GM12878 (cell line): ENCODE measurements around the gene GPR107. TPM values are rescaled to one million over a fixed set of nuclear protein-coding genes. Genes with fewer than 3 reads are reported as not detected.

Experiments used
- ATAC-seq: fragments of 200-7000 bp; cut with Tn5 transposase; 3 replicates; pipeline ENCODE4 v1.9.1; 2020; ENCODE audit warnings: mild to moderate bottlenecking, moderate library complexity
- BruUV-seq: library from RNA; stranded (reverse); fragments of 400-500 nt; replicated peaks from 2 replicates; lab custom pipeline; 2021; lab: Mats Ljungman, UMichigan
- CTCF ChIA-PET: fragments of 300-600 bp; sonication (Branson Sonifier 250); formaldehyde crosslinking; extraction: SDS; loops from one replicate; lab custom pipeline; 2021; ENCODE audit warnings: inconsistent platforms; lab: Yijun Ruan, JAX
- POLR2A ChIA-PET: fragments of 350-600 bp; formaldehyde crosslinking; extraction: SDS; loops from one replicate; lab custom pipeline; 2021; ENCODE audit warnings: inconsistent platforms; lab: Charles Lee
- RAD21 ChIA-PET: fragments of 300-600 bp; sonication (Branson Sonifier 250); formaldehyde crosslinking; loops from one replicate; lab custom pipeline; 2023; ENCODE audit warnings: antibody characterized with exemption; ENCODE audit not compliant: unreplicated experiment; lab: Charles Lee
- SMC1A ChIA-PET: fragments of 300-600 bp; sonication (Branson Sonifier 250); formaldehyde crosslinking; loops from one replicate; lab custom pipeline; 2023; ENCODE audit not compliant: unreplicated experiment, uncharacterized antibody; lab: Charles Lee
- DNase-seq: peaks from one replicate; pipeline ENCODE4 v3.0.0-alpha.2; 2011; ENCODE audit warnings: low read depth, low spot score
- FAIRE-seq: peaks from 3 replicates; lab custom pipeline; 2011; peaks lifted over from hg19 to GRCh38; lab: Jason Lieb, UNC
- H2AFZ ChIP-seq: 2 replicates; pipeline ENCODE4 v1.6.0; 2011; ENCODE audit warnings: low read depth, low read length, control low read depth; ENCODE audit not compliant: control insufficient read depth
- H3K27ac ChIP-seq: 2 replicates; pipeline ENCODE4 v1.5.1; 2011; ENCODE audit warnings: control low read depth; ENCODE audit not compliant: control insufficient read depth, insufficient read depth
- H3K27me3 ChIP-seq, 2 experiments: replicated peaks in 1 of 2; 2 replicates each; pipeline versions ENCODE4 v1.6.0 to v1.6.1; 2011; ENCODE audit warnings: low read length in 1 of 2; ENCODE audit not compliant: control insufficient read depth in 2 of 2, insufficient read depth in 2 of 2
- H3K36me3 ChIP-seq, 2 experiments: 2 replicates each; pipeline ENCODE4 v1.5.1; 2011; ENCODE audit warnings: low read length in 1 of 2; ENCODE audit not compliant: control insufficient read depth in 2 of 2, insufficient read depth in 2 of 2
- H3K4me1 ChIP-seq: 2 replicates; pipeline ENCODE4 v1.6.1; 2011; ENCODE audit warnings: mild to moderate bottlenecking, low read length, moderate library complexity, mixed read lengths; ENCODE audit not compliant: control insufficient read depth, insufficient read depth
- H3K4me2 ChIP-seq: 2 replicates; pipeline ENCODE4 v1.6.0; 2011; ENCODE audit warnings: control low read depth; ENCODE audit not compliant: control insufficient read depth, insufficient read depth
- H3K4me3 ChIP-seq: fragments of 200-600 bp; sonication (generic); 2 replicates; pipeline ENCODE4 v1.5.1; 2016
- H3K79me2 ChIP-seq: 2 replicates; pipeline ENCODE4 v1.6.0; 2011; ENCODE audit warnings: low read length; ENCODE audit not compliant: control insufficient read depth, insufficient read depth
- H3K9ac ChIP-seq: 2 replicates; pipeline ENCODE4 v1.8.0; 2011; ENCODE audit warnings: low read length, control low read depth, mixed read lengths; ENCODE audit not compliant: control insufficient read depth, insufficient read depth
- H3K9me3 ChIP-seq: replicated peaks from 3 replicates; pipeline ENCODE4 v1.5.1; 2011; ENCODE audit warnings: mild to moderate bottlenecking, low read length; ENCODE audit not compliant: control insufficient read depth, insufficient read depth
- H4K20me1 ChIP-seq: 2 replicates; pipeline ENCODE4 v1.6.0; 2011; ENCODE audit not compliant: control insufficient read depth, insufficient read depth
- BHLHE40 ChIP-seq, 2 experiments: fragments of 450-650 bp in 1 of 2; IDR thresholded peaks; 2 replicates each; pipeline ENCODE4 v1.6.1; 2011 to 2017; ENCODE audit warnings: low read depth in 2 of 2, borderline replicate concordance in 1 of 2, improper control_type of control experiment in 1 of 2, low read length in 1 of 2, mild to moderate bottlenecking in 1 of 2
- IKZF2 ChIP-seq, 2 experiments: fragments of 450-650 bp; IDR thresholded peaks; 2 replicates each; pipeline ENCODE4 v1.6.1; 2017; ENCODE audit warnings: mild to moderate bottlenecking in 2 of 2, moderate library complexity in 2 of 2
- SIX5 ChIP-seq: IDR thresholded peaks from 2 replicates; pipeline ENCODE4 v1.6.1; 2011; ENCODE audit warnings: mild to moderate bottlenecking, low read depth, low read length, moderate library complexity; ENCODE audit not compliant: severe bottlenecking
- SRF ChIP-seq, 2 experiments: IDR thresholded peaks; 2 replicates each; pipeline ENCODE4 v1.6.1; 2011; ENCODE audit warnings: low read depth in 2 of 2, low read length in 2 of 2, mild to moderate bottlenecking in 1 of 2, moderate library complexity in 1 of 2
- TARDBP ChIP-seq: IDR thresholded peaks from 2 replicates; pipeline ENCODE4 v1.6.1; 2016; ENCODE audit warnings: borderline replicate concordance
- YY1 ChIP-seq: IDR thresholded peaks from 2 replicates; pipeline ENCODE4 v1.6.1; 2011; ENCODE audit warnings: low read depth, mild to moderate bottlenecking, low read length
- ZNF384 ChIP-seq: IDR thresholded peaks from 2 replicates; pipeline ENCODE4 v1.6.1; 2012; ENCODE audit warnings: low read depth, mild to moderate bottlenecking, low read length, improper control_type of control experiment, borderline replicate concordance
- WGBS: methylation state at CpG from one replicate; pipeline ENCODE4 v1.1.6; 2016; ENCODE audit warnings: low lambda C conversion rate; ENCODE audit not compliant: insufficient replicate concordance, insufficient coverage; ENCODE audit errors: missing lambda C conversion rate; 5-methylcytosine and 5-hydroxymethylcytosine counted together
- in situ Hi-C: fragments of 300-500 bp; cut with MboI; formaldehyde crosslinking; loops from 9 replicates; pipeline ENCODE4 v1.14.3; 2018; ENCODE audit warnings: mixed read lengths
- intact Hi-C: fragments of 100-400 bp; cut with micrococcal nuclease; formaldehyde crosslinking; loops from one replicate; pipeline ENCODE4 v1.14.2; 2022; ENCODE audit not compliant: unreplicated experiment
- polyA plus RNA-seq, 11 experiments: library from polyadenylated mRNA; depleted of rRNA in 4 of 11; unstranded in 6 of 11; stranded (reverse) in 5 of 11; fragments of >200 nt; fragmentation: Nextera tagmentation in 4 of 11; fragmentation: Illumina TruSeq in 1 of 11; extraction: Ambion mirVana in 4 of 11; extraction: Trizol in 1 of 11; gene quantifications; 1 replicate in 1 of 11; 2 replicates in 10 of 11; pipeline versions ENCODE4 v1.2.1 to v1.2.3, GENCODE V29; 2011 to 2016; ENCODE audit warnings: inconsistent platforms in 2 of 11, missing spikeins in 2 of 11, low read depth in 1 of 11
- total RNA-seq, 4 experiments: library from RNA; depleted of rRNA in 3 of 4; stranded (reverse); fragments of >200 nt in 3 of 4; fragmentation: Illumina TruSeq in 1 of 4; extraction: Trizol in 1 of 4; gene quantifications; 2 replicates each; pipeline versions ENCODE4 v1.2.1 to v1.2.3, GENCODE V29; 2013 to 2021
- TF ChIP-seq, protein P1 (sequence below): IDR thresholded peaks from 2 replicates; pipeline ENCODE4 v1.6.1; 2012; ENCODE audit warnings: improper control_type of control experiment, low read depth, low read length; ENCODE audit not compliant: insufficient replicate concordance
- TF ChIP-seq, protein P2 (sequence below): fragments of 450-650 bp; IDR thresholded peaks from 2 replicates; pipeline ENCODE4 v1.6.1; 2016; ENCODE audit warnings: mild to moderate bottlenecking
- TF ChIP-seq, protein P3 (sequence below): IDR thresholded peaks from 2 replicates; pipeline ENCODE4 v1.6.1; 2012; ENCODE audit warnings: mild to moderate bottlenecking, low read depth, low read length

GPR107 gene
- total and polyA plus RNA-seq, 10 of the 15 experiments (the other 5 are each of a cell fraction or from before 2014, with no cell fraction given), result 2.7 to 21.4 (median 10.6) TPM

DNA sequence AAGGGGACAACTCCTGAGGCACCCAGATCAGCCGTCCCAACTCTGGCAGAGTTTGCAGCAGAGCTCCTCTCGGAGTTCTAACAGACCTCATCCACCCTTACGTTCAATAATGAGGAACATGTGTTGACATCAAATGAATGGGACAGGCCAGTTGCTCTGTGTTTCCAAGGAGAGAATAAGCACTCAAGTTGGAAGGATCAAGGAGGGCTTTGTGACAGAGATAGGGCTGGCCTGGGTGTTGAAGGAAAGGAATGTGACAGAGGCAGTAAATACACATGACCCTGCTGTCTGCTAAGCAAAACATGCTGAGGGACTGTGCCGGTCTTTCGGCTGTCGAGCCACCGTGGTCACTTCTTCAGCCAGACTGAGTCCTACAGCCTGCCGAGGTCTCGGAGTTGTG lies 48.2 kb downstream of the GPR107 start:
- TF ChIP-seq IKZF2 (IDR thresholded peaks at IDR 0.05), result no peak
- TF ChIP-seq, protein P1, sequence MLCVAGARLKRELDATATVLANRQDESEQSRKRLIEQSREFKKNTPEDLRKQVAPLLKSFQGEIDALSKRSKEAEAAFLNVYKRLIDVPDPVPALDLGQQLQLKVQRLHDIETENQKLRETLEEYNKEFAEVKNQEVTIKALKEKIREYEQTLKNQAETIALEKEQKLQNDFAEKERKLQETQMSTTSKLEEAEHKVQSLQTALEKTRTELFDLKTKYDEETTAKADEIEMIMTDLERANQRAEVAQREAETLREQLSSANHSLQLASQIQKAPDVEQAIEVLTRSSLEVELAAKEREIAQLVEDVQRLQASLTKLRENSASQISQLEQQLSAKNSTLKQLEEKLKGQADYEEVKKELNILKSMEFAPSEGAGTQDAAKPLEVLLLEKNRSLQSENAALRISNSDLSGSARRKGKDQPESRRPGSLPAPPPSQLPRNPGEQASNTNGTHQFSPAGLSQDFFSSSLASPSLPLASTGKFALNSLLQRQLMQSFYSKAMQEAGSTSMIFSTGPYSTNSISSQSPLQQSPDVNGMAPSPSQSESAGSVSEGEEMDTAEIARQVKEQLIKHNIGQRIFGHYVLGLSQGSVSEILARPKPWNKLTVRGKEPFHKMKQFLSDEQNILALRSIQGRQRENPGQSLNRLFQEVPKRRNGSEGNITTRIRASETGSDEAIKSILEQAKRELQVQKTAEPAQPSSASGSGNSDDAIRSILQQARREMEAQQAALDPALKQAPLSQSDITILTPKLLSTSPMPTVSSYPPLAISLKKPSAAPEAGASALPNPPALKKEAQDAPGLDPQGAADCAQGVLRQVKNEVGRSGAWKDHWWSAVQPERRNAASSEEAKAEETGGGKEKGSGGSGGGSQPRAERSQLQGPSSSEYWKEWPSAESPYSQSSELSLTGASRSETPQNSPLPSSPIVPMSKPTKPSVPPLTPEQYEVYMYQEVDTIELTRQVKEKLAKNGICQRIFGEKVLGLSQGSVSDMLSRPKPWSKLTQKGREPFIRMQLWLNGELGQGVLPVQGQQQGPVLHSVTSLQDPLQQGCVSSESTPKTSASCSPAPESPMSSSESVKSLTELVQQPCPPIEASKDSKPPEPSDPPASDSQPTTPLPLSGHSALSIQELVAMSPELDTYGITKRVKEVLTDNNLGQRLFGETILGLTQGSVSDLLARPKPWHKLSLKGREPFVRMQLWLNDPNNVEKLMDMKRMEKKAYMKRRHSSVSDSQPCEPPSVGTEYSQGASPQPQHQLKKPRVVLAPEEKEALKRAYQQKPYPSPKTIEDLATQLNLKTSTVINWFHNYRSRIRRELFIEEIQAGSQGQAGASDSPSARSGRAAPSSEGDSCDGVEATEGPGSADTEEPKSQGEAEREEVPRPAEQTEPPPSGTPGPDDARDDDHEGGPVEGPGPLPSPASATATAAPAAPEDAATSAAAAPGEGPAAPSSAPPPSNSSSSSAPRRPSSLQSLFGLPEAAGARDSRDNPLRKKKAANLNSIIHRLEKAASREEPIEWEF, result no peak
- TF ChIP-seq SRF (IDR thresholded peaks at IDR 0.05; ENCODE audit: low read depth in 2 of 2, low read length in 2 of 2), result no peak
- TF ChIP-seq BHLHE40 (IDR thresholded peaks at IDR 0.05; ENCODE audit: borderline replicate concordance in 1 of 2, low read depth in 2 of 2, low read length in 1 of 2), result no peak
- TF ChIP-seq, protein P2, sequence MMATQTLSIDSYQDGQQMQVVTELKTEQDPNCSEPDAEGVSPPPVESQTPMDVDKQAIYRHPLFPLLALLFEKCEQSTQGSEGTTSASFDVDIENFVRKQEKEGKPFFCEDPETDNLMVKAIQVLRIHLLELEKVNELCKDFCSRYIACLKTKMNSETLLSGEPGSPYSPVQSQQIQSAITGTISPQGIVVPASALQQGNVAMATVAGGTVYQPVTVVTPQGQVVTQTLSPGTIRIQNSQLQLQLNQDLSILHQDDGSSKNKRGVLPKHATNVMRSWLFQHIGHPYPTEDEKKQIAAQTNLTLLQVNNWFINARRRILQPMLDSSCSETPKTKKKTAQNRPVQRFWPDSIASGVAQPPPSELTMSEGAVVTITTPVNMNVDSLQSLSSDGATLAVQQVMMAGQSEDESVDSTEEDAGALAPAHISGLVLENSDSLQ, result no peak
- TF ChIP-seq SIX5, result no peak
- TF ChIP-seq YY1, result no peak
- TF ChIP-seq TARDBP, result no peak
- TF ChIP-seq, protein P3, sequence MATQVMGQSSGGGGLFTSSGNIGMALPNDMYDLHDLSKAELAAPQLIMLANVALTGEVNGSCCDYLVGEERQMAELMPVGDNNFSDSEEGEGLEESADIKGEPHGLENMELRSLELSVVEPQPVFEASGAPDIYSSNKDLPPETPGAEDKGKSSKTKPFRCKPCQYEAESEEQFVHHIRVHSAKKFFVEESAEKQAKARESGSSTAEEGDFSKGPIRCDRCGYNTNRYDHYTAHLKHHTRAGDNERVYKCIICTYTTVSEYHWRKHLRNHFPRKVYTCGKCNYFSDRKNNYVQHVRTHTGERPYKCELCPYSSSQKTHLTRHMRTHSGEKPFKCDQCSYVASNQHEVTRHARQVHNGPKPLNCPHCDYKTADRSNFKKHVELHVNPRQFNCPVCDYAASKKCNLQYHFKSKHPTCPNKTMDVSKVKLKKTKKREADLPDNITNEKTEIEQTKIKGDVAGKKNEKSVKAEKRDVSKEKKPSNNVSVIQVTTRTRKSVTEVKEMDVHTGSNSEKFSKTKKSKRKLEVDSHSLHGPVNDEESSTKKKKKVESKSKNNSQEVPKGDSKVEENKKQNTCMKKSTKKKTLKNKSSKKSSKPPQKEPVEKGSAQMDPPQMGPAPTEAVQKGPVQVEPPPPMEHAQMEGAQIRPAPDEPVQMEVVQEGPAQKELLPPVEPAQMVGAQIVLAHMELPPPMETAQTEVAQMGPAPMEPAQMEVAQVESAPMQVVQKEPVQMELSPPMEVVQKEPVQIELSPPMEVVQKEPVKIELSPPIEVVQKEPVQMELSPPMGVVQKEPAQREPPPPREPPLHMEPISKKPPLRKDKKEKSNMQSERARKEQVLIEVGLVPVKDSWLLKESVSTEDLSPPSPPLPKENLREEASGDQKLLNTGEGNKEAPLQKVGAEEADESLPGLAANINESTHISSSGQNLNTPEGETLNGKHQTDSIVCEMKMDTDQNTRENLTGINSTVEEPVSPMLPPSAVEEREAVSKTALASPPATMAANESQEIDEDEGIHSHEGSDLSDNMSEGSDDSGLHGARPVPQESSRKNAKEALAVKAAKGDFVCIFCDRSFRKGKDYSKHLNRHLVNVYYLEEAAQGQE, result no peak
- no peak for TF ChIP-seq ZNF384
- in situ Hi-C loops, result no loop called here
- no peak for FAIRE-seq

More for the DNA sequence above, 48.2 kb downstream of the GPR107 start:
- ChIA-PET RAD21 (no interaction called here), SMC1A (interaction anchor here (1.1 to 1.2 kb wide), 2 partner anchors 144 to 215 kb away, joined by 3 read pairs; no protein-coding TSS in a partner anchor), CTCF (interaction anchor here (1.3 to 1.5 kb wide), 2 partner anchors 11 to 216 kb away, joined by 3 to 7 read pairs; no protein-coding TSS in a partner anchor), POLR2A (no interaction called here)
- H3K27me3 ChIP-seq, result no peaks in the 10 kb centered on the region
- H4K20me1 ChIP-seq, result no peaks in the 10 kb centered on the region
- intact Hi-C loops, result no loop called here
- no TSS peak for BruUV-seq
- ATAC-seq (no peak), DNase-seq (no peak)
- no peak overlapping the region for H3K9ac ChIP-seq
- 93% methylated on average over 9 of the region's 9 CpGs for WGBS
- H3K79me2 ChIP-seq, result peaks cover 13% of the 10 kb centered on the region
- no peaks in the 10 kb centered on the region for H3K9me3 ChIP-seq
- H3K36me3 ChIP-seq, result peaks cover 23 to 40% of the 10 kb centered on the region in 2 experiments
- H2AFZ ChIP-seq, result no peak overlapping the region
- H3K4me3 ChIP-seq, result no peak overlapping the region
- peaks cover 3% of the 10 kb centered on the region for H3K4me1 ChIP-seq
- H3K4me2 ChIP-seq, result no peak overlapping the region
- H3K27ac ChIP-seq, result no peak overlapping the region
